Retinal pigment epithelial cell (primary cell): ENCODE results near the gene GRAMD1B.
A peak's percentile ranks its signal among the peaks of the same experiment; 100 is the strongest.

Source experiments
- DNase-seq: peaks from one replicate; pipeline ENCODE4 v3.0.0-alpha.2; 2010; ENCODE audit warnings: low read depth
- H3K4me3 ChIP-seq: 2 replicates; pipeline ENCODE4 v1.5.1; 2011; ENCODE audit warnings: mild to moderate bottlenecking, low read length, control low read depth, moderate library complexity
- TF ChIP-seq, protein P1 (sequence below): conservative IDR thresholded peaks from 2 replicates; pipeline ENCODE4 v1.5.1; 2011; ENCODE audit warnings: low read depth, low read length, control low read depth, inconsistent platforms

Gene GRAMD1B

GRCh38 chr11:123521001-123521400 lies 90.9 kb downstream of the GRAMD1B start:
- no peak overlapping the region for H3K4me3 ChIP-seq
- DNase-seq: no peak
- TF ChIP-seq, protein P1, sequence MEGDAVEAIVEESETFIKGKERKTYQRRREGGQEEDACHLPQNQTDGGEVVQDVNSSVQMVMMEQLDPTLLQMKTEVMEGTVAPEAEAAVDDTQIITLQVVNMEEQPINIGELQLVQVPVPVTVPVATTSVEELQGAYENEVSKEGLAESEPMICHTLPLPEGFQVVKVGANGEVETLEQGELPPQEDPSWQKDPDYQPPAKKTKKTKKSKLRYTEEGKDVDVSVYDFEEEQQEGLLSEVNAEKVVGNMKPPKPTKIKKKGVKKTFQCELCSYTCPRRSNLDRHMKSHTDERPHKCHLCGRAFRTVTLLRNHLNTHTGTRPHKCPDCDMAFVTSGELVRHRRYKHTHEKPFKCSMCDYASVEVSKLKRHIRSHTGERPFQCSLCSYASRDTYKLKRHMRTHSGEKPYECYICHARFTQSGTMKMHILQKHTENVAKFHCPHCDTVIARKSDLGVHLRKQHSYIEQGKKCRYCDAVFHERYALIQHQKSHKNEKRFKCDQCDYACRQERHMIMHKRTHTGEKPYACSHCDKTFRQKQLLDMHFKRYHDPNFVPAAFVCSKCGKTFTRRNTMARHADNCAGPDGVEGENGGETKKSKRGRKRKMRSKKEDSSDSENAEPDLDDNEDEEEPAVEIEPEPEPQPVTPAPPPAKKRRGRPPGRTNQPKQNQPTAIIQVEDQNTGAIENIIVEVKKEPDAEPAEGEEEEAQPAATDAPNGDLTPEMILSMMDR: no peak

GRCh38 chr11:123521930-123522329 lies 91.9 kb downstream of the GRAMD1B start:
- TF ChIP-seq, protein P1: no peak
- no peak for DNase-seq
- H3K4me3 ChIP-seq: no peak overlapping the region

DNA sequence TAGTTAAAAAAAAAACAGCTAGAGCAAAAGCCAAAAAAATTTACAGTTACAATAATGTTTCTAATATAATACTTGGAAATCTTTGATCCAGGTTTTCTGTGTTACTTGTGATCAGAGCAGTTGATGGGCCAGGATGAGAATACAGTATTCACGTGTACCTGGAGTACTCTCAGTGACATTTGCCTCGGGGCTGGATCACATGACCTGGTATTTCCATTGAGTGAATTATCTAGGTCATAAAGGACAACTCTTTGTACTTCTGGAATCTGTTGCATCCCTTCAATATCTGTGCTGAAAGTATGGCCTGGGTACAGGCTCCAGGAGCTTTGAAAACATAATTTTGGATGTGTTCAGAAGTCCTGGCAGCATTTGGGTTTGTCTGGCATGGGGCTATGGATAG lies 93.5 kb downstream of the GRAMD1B start:
- DNase-seq: no peak
- TF ChIP-seq, protein P1: no peak

DNA sequence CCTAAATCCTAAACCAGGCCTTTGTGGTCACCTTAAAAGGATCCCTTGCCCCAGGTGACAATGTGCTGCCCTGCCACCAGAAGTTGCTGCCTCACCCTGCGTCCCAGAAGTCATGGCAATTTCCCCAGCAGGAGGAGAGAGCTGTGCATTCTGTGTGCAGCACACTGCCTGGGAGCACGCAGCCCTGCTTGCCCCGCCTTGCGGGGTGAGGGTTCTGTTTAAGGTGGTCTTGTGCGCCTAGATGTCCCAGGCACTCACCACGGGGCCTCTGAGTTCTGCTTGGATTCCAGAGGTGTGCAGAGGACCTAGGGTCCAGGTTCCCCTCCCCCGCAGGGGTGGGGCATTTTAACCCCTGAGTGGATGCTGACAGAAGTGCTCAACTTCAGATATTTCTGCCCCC lies 95.0 kb downstream of the GRAMD1B start:
- DNase-seq: no peak
- TF ChIP-seq, protein P1: peak; percentile 1
- peak overlapping the region; percentile 50 for H3K4me3 ChIP-seq

More for the DNA sequence above, 93.5 kb downstream of the GRAMD1B start:
- no peak overlapping the region for H3K4me3 ChIP-seq

DNA sequence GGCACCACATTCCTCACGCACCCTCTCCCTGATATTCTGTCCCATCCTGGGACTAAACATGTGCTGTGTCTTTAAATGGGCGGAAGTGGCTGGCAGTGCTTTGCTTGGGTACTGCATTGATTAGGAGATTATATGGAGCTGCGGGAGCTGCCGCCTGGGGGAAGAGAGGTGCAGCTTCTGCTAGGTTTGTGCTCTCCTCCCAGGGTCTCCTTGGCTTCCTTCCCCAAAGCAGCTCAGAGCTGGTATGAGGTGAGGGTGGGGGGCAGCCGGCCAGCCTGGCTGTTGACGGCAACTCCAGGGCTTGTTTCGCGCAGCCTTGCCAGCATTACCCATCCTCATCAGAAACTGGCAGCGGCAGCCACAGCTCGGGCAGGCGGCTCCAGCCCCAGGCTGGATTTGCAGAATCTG lies 95.4 kb downstream of the GRAMD1B start:
- TF ChIP-seq, protein P1: no peak
- peak overlapping the region; percentile 50 for H3K4me3 ChIP-seq
- no peak for DNase-seq

- peak overlapping the region; percentile 50 for H3K4me3 ChIP-seq
- TF ChIP-seq, protein P1: no peak
- DNase-seq: no peak
These were observed 96.1 kb downstream of the GRAMD1B start for GRCh38 chr11:123526027-123526805.

GRCh38 chr11:123526918-123527317 lies 96.8 kb downstream of the GRAMD1B start:
- H3K4me3 ChIP-seq: no peak overlapping the region
- no peak for DNase-seq
- TF ChIP-seq, protein P1: no peak
